H1 (cell line): ENCODE measurements around the gene HIVEP3. TPM values are rescaled to one million over a fixed set of nuclear protein-coding genes. Genes with fewer than 3 reads are reported as not detected.

Source experiments
- CBX5 ChIP-seq: fragments of 300-800, 300-1000 bp; sonication (generic); IDR thresholded peaks from 2 replicates; pipeline ENCODE4 v1.7.1; 2016; ENCODE audit warnings: antibody characterized with exemption, low read length, low read depth
- GABPA ChIP-seq: IDR thresholded peaks from 2 replicates; pipeline ENCODE4 v1.6.1; 2011; ENCODE audit warnings: mild to moderate bottlenecking, low read length, moderate library complexity, borderline replicate concordance; ENCODE audit not compliant: insufficient read depth
- MAFK ChIP-seq: IDR thresholded peaks from 2 replicates; pipeline ENCODE4 v1.6.1; 2012; ENCODE audit warnings: low read depth, mild to moderate bottlenecking, improper control_type of control experiment, low read length
- POU5F1 ChIP-seq: IDR thresholded peaks from 2 replicates; pipeline ENCODE4 v1.6.1; 2011; ENCODE audit warnings: low read depth, mild to moderate bottlenecking, low read length, moderate library complexity
- RAD21 ChIP-seq, 2 experiments: IDR thresholded peaks in 1 of 2; conservative IDR thresholded peaks in 1 of 2; 2 replicates each; pipeline ENCODE4 v1.6.1; 2011; ENCODE audit warnings: low read depth in 2 of 2, low read length in 2 of 2, improper control_type of control experiment in 1 of 2, inconsistent platforms in 1 of 2, mild to moderate bottlenecking in 1 of 2, moderate library complexity in 1 of 2
- RFX5 ChIP-seq: IDR thresholded peaks from 2 replicates; pipeline ENCODE4 v1.6.1; 2011; ENCODE audit warnings: low read depth, low read length, improper control_type of control experiment, borderline replicate concordance
- polyA plus RNA-seq, 7 experiments: library from polyadenylated mRNA; depleted of rRNA in 3 of 7; stranded (reverse) in 5 of 7; unstranded in 2 of 7; fragments of >200 nt in 5 of 7; fragments of 200-250 nt in 2 of 7; gene quantifications; 1 replicate in 5 of 7; 2 replicates in 1 of 7; 4 replicates in 1 of 7; pipeline versions ENCODE4 v1.2.1 to v1.2.3, GENCODE V29; 2011 to 2013; ENCODE audit warnings: missing spikeins in 2 of 7, mixed read lengths in 2 of 7
- total RNA-seq: library from RNA; stranded (reverse); fragmentation: NEBNext Ultra II Directional; extraction: Animal tissue kit (Norgen Biotek cat#: 25700); gene quantifications from 2 replicates; pipeline ENCODE4 v1.2.1, GENCODE V29; 2021

The HIVEP3 gene
- total and polyA plus RNA-seq, 2 of the 8 experiments (the other 6 are each of a cell fraction or from before 2014, with no cell fraction given) = 0.24 to 0.69 TPM

DNA sequence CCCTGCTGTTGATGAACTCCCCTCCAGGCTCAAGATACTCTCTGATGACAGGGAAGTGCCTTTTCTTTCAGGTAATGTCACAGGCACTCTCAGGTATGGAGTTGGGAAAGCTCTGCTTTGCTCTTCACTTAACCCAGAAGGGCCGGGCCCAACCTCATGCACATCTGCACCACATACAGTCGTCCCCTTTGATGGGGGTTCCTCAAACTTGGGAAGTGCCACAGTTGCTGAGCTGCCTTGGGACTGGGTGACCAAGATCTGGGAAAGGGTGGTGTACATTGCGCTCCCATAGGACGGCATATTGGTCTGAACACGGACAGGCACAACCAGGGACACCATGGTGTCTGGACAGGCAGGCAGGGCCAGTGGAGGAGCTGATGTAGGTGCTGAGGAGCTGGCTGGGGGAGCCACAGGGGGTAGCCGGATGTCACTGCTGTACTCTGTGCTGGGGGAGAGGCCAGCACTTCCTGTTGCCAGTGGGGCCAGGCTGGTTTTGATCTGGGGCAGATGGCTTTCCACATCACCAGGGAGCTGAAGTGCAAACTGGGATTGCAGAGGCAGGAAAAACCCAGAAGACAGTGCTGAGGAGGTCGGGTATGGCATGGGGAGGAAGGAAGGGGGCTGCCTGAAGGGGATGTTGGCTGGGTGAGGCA is 338.1 kb downstream of the HIVEP3 start (continued):
- no peak for TF ChIP-seq RFX5
- no peak for TF ChIP-seq MAFK
- TF ChIP-seq POU5F1 = no peak
- TF ChIP-seq CBX5 = no peak
- no peak for TF ChIP-seq RAD21 (IDR thresholded peaks at IDR 0.05 in 1 of 2, conservative IDR thresholded peaks at IDR 0.05 in 1 of 2; ENCODE audit: low read depth in 2 of 2, low read length in 2 of 2)
- TF ChIP-seq GABPA = no peak
